Stimulated activated memory B cell treated with anti-CD40 and anti-IgM and Interleukin-4, amounts not matched to agents 10 μg/mL and 1 μg/mL and 100 μg/mL, for 72 hours (primary cell): ENCODE data around the gene LGALS1.
A peak's percentile ranks its signal among the peaks of the same experiment; 100 is the strongest.
"Not testable (repeated sequence)": the region's sequence is repeated elsewhere in the genome, so short reads cannot be mapped to it uniquely, and the experiment has no call there.

Experiments used
- ATAC-seq: fragments of 150-1000 bp; cut with Tn5 transposase; 2 replicates; pipeline ENCODE4 v1.10.0; 2021
- H3K27ac Mint-ChIP-seq: one replicate; pipeline ENCODE4 v1.8.0; 2022; ENCODE audit warnings: mild to moderate bottlenecking, mixed read lengths
- H3K27me3 Mint-ChIP-seq: one replicate; pipeline ENCODE4 v1.8.0; 2022; ENCODE audit warnings: mixed read lengths
- H3K36me3 Mint-ChIP-seq: one replicate; pipeline ENCODE4 v1.8.0; 2022; ENCODE audit warnings: mixed read lengths
- H3K4me1 Mint-ChIP-seq: one replicate; pipeline ENCODE4 v1.8.0; 2022; ENCODE audit warnings: mixed read lengths
- H3K4me3 Mint-ChIP-seq: one replicate; pipeline ENCODE4 v1.8.0; 2022; ENCODE audit warnings: mild to moderate bottlenecking, moderate library complexity, mixed read lengths
- H3K9me3 Mint-ChIP-seq: one replicate; pipeline ENCODE4 v1.8.0; 2022; ENCODE audit warnings: mixed read lengths

LGALS1 gene

DNA sequence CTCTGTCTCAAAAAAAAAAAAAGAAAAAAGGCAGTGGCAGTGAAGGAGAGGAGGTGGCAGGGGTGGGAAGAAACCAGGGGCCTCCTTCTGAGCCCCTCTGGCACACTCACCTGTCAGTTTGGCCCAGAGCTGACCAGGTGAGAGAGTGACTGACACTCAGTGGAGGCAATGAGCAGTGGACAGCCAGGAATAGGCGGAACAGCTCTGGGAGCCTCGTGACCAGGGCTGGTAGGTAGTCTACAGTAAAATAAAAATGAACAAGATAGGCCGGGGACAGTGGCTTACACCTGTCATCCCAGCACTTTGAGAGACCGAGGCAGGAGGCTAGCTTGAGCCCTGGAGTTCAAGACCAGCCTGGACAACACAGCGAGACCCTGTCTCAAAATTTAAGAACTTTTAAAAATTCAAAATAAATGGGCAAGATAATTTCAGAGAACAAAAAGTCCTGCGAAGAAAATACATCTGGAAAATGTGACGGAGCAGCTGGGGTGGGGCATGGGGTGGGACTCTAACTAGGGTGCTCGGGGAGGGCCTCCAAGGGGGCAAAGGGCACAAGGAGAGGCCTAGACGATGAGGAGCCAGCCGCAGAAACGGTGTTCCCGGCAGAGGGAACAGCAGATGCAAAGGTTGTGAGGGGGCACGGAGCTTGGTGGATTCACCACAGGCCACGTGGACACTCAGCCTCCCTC is 20.7 kb upstream of the LGALS1 start:
- Mint-ChIP-seq H3K4me1 (peaks cover 15% of the 10 kb centered on the region), H3K4me3 (no peak overlapping the region), H3K9me3 (no peaks in the 10 kb centered on the region), H3K36me3 (peaks cover 33% of the 10 kb centered on the region), H3K27me3 (no peaks in the 10 kb centered on the region), H3K27ac (peak overlapping the region; percentile 24)
- ATAC-seq = no peak

DNA sequence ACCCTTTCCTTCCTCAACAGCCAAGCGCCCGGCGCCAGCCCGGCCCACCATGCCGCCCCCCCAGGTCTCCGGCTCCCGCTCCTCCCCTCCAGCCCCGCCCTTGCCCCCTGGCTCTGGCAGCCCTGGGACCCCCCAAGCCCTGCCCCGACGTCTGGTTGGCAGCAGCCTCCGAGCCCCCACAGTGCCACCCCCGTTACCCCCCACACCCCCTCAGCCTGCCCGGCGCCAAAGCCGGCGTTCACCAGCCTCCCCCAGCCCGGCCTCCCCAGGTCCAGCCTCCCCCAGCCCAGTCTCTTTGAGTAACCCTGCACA is 20.2 kb upstream of the LGALS1 start:
- Mint-ChIP-seq H3K27me3 (no peaks in the 10 kb centered on the region), H3K27ac (no peak overlapping the region), H3K4me1 (peaks cover 20% of the 10 kb centered on the region), H3K4me3 (no peak overlapping the region), H3K9me3 (no peaks in the 10 kb centered on the region), H3K36me3 (peaks cover 33% of the 10 kb centered on the region)
- no peak for ATAC-seq

DNA sequence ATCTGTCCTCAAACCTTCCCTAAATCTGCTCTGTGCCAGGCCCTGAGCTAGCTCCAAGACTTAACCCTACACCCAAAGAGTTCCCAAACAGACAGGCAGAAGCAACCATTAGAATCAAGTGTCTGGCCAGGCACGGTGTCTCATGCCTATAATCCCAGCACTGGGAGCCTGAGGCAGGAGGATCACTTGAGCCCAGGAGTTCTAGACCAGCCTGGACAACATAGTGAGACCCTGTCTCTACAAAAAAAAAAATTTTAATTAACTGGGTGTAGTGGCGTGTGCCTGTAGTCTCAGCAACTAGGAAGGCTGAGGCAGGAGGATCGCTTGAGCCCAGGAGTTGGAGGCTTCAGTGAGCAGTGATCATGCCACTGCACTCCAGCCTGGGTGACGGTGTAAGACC is 18.9 kb upstream of the LGALS1 start:
- peaks cover 34% of the 10 kb centered on the region for H3K4me1 Mint-ChIP-seq
- H3K36me3 Mint-ChIP-seq = peaks cover 35% of the 10 kb centered on the region
- peak overlapping the region; percentile 52 for H3K27ac Mint-ChIP-seq
- not testable (repeated sequence) for H3K9me3 Mint-ChIP-seq, ATAC-seq, H3K4me3 Mint-ChIP-seq, H3K27me3 Mint-ChIP-seq

DNA sequence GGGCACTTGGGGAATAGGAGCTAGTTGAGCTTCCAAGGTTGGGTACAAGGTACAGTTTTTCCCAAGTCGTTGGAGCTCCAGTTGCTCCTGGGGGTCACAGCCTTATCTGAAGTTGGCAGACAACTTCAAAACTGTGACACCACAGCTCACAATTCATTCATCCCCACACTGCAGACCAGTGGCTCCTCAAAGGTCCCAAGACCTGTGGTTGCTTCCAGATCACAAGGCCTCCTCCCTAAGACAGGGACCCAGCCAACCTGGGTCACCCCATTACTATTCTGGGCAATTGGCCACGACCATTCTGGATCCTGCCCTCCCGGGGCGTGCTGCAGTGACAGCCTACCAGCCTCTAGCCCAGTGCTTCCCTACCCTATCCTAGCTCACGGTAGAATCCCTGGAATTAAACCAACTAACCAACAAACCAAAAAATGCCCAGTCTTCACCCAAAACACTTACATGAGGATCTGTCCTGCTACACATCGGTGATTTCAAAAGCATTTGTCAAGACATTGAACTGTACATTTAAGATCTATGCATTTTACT is 17.8 kb upstream of the LGALS1 start:
- no peaks in the 10 kb centered on the region for H3K9me3 Mint-ChIP-seq
- peaks cover 45% of the 10 kb centered on the region for H3K4me1 Mint-ChIP-seq
- H3K4me3 Mint-ChIP-seq = peak overlapping the region; percentile 85
- no peak for ATAC-seq
- H3K36me3 Mint-ChIP-seq = peaks cover 31% of the 10 kb centered on the region
- H3K27me3 Mint-ChIP-seq = no peaks in the 10 kb centered on the region
- peak overlapping the region; percentile 92 for H3K27ac Mint-ChIP-seq

DNA sequence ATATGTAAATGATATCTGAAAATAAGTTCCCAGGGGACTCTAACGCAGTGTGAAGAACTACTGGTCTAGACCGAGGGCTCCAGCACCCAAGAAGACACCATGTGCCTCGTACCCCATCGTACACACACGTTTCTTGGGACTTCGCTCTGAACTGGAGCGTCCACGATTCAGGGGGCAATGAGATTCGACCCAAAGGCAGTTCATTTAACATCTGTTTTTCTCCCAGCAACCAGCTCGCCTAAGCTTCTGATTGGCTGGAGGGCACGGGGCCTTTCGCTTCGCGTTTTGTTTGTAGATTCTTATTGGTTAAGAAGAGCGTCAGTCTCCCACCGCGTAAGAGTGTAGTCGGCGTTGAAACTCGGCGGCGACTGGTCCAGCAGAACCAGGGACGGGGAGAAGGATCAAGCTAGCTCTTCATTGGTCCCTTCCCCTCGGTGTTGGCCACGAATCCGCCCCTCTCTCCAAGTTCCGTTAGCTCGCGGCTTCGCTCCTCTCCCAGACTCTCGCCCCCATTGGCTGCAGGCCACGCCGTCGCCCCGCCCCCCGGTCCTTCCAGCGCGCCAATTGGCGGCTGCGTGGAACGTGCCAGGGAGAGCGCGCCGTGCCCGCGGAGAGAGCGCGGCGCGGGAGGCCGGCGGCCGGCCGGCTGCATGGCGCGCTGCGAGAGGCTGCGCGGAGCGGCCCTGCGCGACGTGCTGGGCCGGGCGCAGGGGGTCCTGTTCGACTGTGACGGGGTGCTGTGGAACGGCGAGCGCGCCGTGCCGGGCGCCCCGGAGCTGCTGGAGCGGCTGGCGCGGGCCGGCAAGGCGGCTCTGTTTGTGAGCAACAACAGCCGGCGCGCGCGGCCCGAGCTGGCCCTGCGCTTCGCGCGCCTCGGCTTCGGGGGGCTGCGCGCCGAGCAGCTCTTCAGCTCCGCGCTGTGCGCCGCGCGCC is 17.0 kb upstream of the LGALS1 start, which contains the start of gene PDXP:
Gene PDXP (plus strand): TSS at position 591 of the 933 bp plus-strand sequence. CDS start 60 bp downstream, at position 651.
- peak within 1 kb of the TSS; percentile 85 for H3K4me3 Mint-ChIP-seq
- H3K36me3 Mint-ChIP-seq = peaks cover 24% of the 10 kb centered on the region
- ATAC-seq = peak; percentile 97
- H3K27me3 Mint-ChIP-seq = no peaks in the 10 kb centered on the region
- peak within 1 kb of the TSS; percentile 92 for H3K27ac Mint-ChIP-seq
- H3K9me3 Mint-ChIP-seq = no peaks in the 10 kb centered on the region
- peaks cover 47% of the 10 kb centered on the region for H3K4me1 Mint-ChIP-seq

DNA sequence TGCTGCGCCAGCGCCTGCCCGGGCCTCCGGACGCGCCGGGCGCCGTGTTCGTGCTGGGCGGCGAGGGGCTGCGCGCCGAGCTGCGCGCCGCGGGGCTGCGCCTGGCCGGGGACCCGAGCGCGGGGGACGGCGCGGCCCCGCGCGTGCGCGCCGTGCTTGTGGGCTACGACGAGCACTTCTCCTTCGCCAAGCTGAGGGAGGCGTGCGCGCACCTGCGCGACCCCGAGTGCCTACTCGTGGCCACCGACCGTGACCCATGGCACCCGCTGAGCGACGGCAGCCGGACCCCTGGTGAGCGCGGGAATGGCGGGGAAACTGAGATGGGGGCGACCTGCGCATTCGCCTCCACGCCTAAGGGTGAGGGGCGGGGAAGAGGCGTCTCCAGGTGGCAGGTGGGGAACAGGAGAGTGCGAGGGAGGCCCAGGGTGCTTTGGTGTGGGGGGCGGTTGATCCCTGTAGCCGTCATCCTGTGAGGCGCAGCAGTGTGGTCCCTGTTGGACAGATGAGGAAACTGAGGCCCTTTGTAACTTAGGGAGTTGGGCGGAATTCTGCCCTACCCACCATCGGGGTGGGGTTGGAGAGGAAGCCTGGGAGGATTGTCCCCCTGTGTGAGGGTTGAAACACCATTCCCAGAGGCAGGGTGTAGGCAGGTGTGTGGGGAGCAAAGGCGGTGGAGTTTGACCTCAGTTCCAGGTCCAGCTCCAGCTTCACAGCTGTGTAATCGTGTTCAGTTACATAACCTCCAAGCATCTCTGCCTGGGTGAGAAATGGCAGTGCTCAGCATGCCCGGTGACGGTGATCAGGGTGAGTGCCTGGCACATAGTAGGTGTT is 16.2 kb upstream of the LGALS1 start:
- no peaks in the 10 kb centered on the region for H3K9me3 Mint-ChIP-seq
- peak overlapping the region; percentile 77 for H3K4me3 Mint-ChIP-seq
- H3K36me3 Mint-ChIP-seq = peaks cover 15% of the 10 kb centered on the region
- H3K4me1 Mint-ChIP-seq = peaks cover 50% of the 10 kb centered on the region
- H3K27ac Mint-ChIP-seq = peak overlapping the region; percentile 92
- no peaks in the 10 kb centered on the region for H3K27me3 Mint-ChIP-seq
- ATAC-seq = peak; percentile 3

DNA sequence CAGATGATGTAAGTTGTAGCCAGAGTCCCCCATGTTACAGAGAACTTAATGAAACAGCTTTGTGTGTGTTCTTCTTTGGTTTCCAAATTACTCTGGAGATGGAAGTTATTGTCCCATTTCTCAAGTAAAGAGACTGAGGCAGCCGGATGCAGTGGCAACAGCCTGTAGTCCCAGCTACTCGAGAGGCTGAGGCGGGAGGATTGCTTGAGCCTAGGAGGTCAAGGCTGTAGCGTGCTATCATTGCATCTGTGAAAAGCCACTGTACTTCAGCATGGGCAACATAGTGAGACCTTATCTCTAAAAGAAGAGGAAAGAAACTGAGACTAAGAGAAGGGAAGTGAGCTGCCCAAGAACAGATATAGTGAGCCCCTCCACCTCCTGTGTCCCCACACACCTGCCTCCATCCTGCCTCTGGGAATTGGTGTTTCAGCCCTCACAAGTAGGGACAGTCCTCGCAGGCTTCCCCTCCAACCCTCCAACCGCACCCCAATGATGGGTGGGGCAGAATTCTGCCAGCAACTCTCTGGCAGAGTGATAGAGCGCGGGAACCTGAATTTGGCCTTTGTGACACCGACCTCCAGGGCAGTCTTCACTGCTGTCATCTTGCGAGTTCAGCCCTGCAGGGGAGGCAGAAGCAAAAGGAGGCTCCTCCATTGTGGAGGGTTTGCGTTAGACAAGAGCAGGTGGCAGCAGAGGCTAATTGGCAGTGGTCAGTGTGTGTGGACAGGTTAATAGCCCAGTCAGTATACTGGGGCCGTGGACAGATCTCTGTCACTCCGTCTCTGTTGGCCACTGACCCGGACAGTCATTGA is 15.3 kb upstream of the LGALS1 start:
- H3K27me3 Mint-ChIP-seq = no peaks in the 10 kb centered on the region
- peaks cover 50% of the 10 kb centered on the region for H3K4me1 Mint-ChIP-seq
- H3K4me3 Mint-ChIP-seq = peak overlapping the region; percentile 77
- H3K36me3 Mint-ChIP-seq = peaks cover 12% of the 10 kb centered on the region
- H3K27ac Mint-ChIP-seq = peak overlapping the region; percentile 92
- H3K9me3 Mint-ChIP-seq = no peaks in the 10 kb centered on the region
- no peak for ATAC-seq

DNA sequence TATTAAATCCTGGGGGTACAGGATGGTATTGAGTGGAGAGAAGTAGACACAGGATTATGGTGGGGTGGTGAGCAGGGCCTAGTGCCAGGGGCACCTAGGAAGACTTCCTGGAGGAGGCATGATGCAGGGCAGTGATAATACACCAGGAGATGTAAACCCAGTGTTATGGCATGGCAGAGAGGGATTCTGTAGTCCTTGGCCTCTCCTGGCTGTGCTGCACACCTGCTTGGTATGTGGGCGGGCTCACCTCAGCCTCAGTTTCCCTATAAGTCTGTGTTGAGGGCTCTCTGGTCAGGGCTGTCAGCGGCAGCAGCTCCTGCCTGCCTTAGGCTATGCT is 14.8 kb upstream of the LGALS1 start:
- Mint-ChIP-seq H3K4me3 (peak overlapping the region; percentile 77), H3K36me3 (peaks cover 14% of the 10 kb centered on the region)
- no peak for ATAC-seq

DNA sequence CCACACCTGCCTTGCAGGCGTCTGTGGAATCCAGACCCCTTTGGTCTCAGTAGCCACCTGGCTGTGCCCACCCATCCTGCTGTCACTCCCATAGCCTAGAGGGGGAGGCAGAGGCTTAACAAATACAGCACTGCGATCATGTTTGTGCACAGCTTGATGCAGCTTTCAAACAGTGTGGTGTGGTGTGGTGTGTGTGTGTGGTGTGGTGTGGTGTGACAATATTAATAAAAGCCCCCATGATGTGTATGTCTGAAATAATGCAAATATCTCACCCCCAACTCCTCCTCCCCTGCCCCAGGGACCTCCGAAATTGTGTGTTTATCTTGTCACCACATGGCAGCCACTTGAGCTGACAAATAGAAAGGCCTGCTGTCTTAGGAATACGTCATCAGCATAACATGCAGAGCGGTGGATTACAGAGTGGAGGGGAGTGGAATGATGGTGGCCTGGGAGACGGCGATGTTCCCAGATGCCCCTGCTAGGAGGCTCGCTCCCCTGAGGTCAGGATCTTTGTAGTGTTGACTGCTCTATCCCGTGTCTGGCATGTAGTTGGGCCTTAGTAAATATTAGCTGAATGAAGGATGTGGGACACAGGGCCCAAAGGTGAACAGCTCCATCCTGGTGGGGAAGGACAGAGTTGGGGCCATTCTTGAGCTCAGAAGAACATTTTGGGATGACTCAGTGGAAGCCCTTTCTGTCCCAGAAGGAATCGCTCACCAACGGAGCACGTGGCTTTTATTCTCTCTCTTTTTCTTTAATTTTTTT is 14.1 kb upstream of the LGALS1 start:
- Mint-ChIP-seq H3K9me3 (no peaks in the 10 kb centered on the region), H3K27me3 (no peaks in the 10 kb centered on the region), H3K36me3 (peaks cover 21% of the 10 kb centered on the region), H3K27ac (peak overlapping the region; percentile 92), H3K4me1 (peaks cover 50% of the 10 kb centered on the region), H3K4me3 (peak overlapping the region; percentile 77)
- ATAC-seq = no peak

More for the DNA sequence above, 14.8 kb upstream of the LGALS1 start:
- peaks cover 50% of the 10 kb centered on the region for H3K4me1 Mint-ChIP-seq
- H3K27me3 Mint-ChIP-seq = no peaks in the 10 kb centered on the region
- peak overlapping the region; percentile 92 for H3K27ac Mint-ChIP-seq
- no peaks in the 10 kb centered on the region for H3K9me3 Mint-ChIP-seq

DNA sequence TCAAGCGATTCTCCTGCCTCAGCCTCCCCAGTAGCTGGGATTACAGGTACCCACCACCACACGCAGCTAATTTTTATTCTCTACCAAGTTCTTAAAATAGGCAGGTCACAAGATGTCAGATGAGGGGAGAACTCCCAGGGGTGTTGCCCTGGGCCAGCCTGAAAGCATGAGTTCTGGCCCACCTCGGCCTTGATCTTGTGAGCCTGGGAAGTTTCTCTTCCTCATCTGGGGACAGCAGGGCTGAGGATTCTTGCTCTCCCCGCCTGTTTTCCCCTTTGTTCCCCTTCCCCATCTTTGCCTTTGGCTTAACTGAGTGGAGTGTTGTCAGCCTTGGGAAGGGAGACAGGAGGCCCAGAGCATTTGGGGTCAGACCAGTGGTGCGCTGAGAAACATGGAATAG is 13.4 kb upstream of the LGALS1 start:
- Mint-ChIP-seq H3K27me3 (no peaks in the 10 kb centered on the region), H3K9me3 (no peaks in the 10 kb centered on the region), H3K4me3 (peak overlapping the region; percentile 59), H3K4me1 (peaks cover 50% of the 10 kb centered on the region), H3K36me3 (peaks cover 28% of the 10 kb centered on the region), H3K27ac (peak overlapping the region; percentile 92)
- ATAC-seq = no peak

DNA sequence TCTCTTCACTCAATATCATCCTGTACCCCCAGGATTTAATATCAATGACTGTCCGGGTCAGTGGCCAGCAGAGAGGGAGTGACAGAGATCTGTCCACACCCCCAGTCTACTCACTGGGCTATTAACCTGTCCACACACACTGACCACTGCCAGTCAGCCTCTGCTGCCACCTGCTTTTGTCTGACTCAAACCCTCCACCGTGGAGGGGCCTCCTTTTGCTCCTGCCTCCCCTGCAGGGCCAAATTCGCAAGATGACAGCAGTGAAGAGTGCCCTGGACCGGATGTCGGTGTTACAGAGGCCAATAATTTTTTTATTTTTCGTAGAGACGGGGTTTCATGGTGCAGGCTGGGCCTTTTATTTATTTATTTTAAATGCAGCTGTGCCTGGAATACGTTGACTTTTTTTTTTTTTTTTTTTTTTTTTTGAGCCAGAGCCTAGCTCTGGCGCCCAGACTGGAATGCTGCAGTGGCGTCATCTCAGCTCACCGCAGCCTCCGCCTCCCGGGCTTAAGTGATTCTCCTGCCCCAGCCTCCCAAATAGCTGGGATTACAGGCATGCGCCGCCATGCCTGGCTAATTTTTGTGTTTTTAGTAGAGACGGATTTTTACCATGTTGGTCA is 11.8 kb upstream of the LGALS1 start:
- H3K4me3 Mint-ChIP-seq = peak overlapping the region; percentile 15
- no peaks in the 10 kb centered on the region for H3K27me3 Mint-ChIP-seq
- ATAC-seq = no peak
- peaks cover 28% of the 10 kb centered on the region for H3K36me3 Mint-ChIP-seq
- no peaks in the 10 kb centered on the region for H3K9me3 Mint-ChIP-seq
- H3K27ac Mint-ChIP-seq = peak overlapping the region; percentile 92
- peaks cover 42% of the 10 kb centered on the region for H3K4me1 Mint-ChIP-seq

DNA sequence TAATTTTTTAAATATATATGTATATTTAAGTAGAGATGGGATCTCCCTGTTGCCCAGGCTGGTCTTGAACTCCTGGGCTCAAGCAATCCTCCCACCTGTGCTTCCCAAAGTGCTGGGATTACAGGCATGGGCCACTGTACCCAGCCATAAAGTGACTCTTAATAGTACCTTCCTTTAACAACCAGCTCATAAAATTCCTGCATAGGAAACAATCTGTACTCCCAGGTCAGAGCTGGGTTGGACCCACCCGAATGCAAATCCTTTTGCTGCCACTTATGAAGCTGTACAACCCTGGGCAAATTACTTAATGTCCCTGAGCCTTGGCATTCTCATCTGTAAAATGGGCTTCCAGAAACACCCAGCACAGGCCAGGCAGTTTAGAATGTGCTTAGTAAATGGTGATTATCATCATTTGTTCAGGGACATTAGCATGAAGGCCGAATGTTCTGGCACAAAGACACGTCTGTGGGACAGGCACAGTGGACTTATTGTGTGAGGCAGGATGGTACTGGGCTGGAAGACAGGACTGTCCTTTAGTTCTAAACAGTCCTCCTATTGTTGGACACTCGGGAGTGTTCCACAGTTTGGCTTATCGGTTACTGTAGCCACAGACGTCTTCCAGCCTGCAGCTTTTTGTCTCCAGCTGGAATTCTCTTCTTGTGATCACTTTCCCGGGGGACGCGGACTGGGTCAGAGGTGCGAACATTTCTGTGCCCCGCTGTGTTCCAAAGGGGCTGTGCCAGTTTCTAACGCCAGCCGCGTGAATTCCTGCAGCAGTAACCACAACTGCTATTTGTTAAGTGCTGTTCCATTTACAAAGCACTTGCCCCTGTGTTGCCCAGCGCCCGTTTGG is 11.0 kb upstream of the LGALS1 start:
- Mint-ChIP-seq H3K27me3 (no peaks in the 10 kb centered on the region), H3K4me1 (peaks cover 37% of the 10 kb centered on the region), H3K36me3 (peaks cover 28% of the 10 kb centered on the region), H3K4me3 (no peak overlapping the region), H3K27ac (no peak overlapping the region), H3K9me3 (no peaks in the 10 kb centered on the region)
- ATAC-seq = no peak

DNA sequence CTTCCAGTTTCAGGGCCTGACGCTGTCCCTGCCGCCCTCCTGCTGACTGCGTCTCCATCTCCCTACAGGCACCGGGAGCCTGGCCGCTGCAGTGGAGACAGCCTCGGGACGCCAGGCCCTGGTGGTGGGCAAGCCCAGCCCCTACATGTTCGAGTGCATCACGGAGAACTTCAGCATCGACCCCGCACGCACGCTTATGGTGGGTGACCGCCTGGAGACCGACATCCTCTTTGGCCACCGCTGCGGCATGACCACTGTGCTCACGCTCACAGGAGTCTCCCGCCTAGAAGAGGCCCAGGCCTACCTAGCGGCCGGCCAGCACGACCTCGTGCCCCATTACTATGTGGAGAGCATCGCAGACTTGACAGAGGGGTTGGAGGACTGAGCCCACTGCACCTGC is 9.9 kb upstream of the LGALS1 start:
- ATAC-seq = no peak
- Mint-ChIP-seq H3K4me3 (no peak overlapping the region), H3K27me3 (no peaks in the 10 kb centered on the region), H3K27ac (no peak overlapping the region), H3K36me3 (peaks cover 28% of the 10 kb centered on the region), H3K9me3 (no peaks in the 10 kb centered on the region), H3K4me1 (peaks cover 27% of the 10 kb centered on the region)
